Activated CD8-positive, alpha-beta T cell treated with anti-CD3 and anti-CD28 coated beads for 36 hours (primary cell): ENCODE measurements around the gene KCND1. TPM values are rescaled to one million over a fixed set of nuclear protein-coding genes. Genes with fewer than 3 reads are reported as not detected.

Experiments used
- ATAC-seq: fragments of 200-7000 bp; cut with Tn5 transposase; one replicate; pipeline ENCODE4 v1.10.0; 2021; ENCODE audit warnings: mild to moderate bottlenecking, moderate library complexity
- CTCF ChIA-PET: fragments of 350-600 bp; sonication (Branson Sonifier 250); formaldehyde crosslinking; loops from one replicate; lab custom pipeline; 2021; ENCODE audit warnings: antibody characterized with exemption; lab: Charles Lee
- POLR2A ChIA-PET: fragments of 350-600 bp; sonication (Branson Sonifier 250); formaldehyde crosslinking; loops from one replicate; lab custom pipeline; 2021; ENCODE audit warnings: antibody characterized with exemption; lab: Charles Lee
- DNase-seq: peaks from one replicate; pipeline ENCODE4 v3.0.0-alpha.2; 2020
- H3K27ac Mint-ChIP-seq: one replicate; pipeline ENCODE4 v1.8.0; 2021; ENCODE audit warnings: mild to moderate bottlenecking, mixed read lengths
- H3K27me3 Mint-ChIP-seq: one replicate; pipeline ENCODE4 v1.8.0; 2021; ENCODE audit warnings: mixed read lengths
- H3K36me3 Mint-ChIP-seq: one replicate; pipeline ENCODE4 v1.8.0; 2021; ENCODE audit warnings: low read depth, mixed read lengths
- H3K4me1 Mint-ChIP-seq: one replicate; pipeline ENCODE4 v1.8.0; 2021; ENCODE audit warnings: low read depth, mixed read lengths
- H3K4me3 Mint-ChIP-seq: one replicate; pipeline ENCODE4 v1.8.0; 2021; ENCODE audit warnings: mild to moderate bottlenecking, moderate library complexity, mixed read lengths
- H3K9me3 Mint-ChIP-seq: one replicate; pipeline ENCODE4 v1.8.0; 2021; ENCODE audit warnings: mixed read lengths
- intact Hi-C: fragments of 100-400 bp; cut with micrococcal nuclease; formaldehyde crosslinking; loops from one replicate; pipeline ENCODE4 v1.10.0; 2022
- total RNA-seq, 2 experiments: library from RNA; stranded (reverse); gene quantifications; one replicate each; pipeline ENCODE4 v1.2.3, GENCODE V29; 2021
- TF ChIP-seq, protein P1 (sequence below): fragments of 200-600 bp; IDR thresholded peaks from one replicate; pipeline ENCODE4 v1.8.0; 2022; ENCODE audit warnings: antibody characterized with exemption, mild to moderate bottlenecking

Gene KCND1
- total RNA-seq, 2 experiments from 2014 or later, result 2.5 to 2.6 TPM

DNA sequence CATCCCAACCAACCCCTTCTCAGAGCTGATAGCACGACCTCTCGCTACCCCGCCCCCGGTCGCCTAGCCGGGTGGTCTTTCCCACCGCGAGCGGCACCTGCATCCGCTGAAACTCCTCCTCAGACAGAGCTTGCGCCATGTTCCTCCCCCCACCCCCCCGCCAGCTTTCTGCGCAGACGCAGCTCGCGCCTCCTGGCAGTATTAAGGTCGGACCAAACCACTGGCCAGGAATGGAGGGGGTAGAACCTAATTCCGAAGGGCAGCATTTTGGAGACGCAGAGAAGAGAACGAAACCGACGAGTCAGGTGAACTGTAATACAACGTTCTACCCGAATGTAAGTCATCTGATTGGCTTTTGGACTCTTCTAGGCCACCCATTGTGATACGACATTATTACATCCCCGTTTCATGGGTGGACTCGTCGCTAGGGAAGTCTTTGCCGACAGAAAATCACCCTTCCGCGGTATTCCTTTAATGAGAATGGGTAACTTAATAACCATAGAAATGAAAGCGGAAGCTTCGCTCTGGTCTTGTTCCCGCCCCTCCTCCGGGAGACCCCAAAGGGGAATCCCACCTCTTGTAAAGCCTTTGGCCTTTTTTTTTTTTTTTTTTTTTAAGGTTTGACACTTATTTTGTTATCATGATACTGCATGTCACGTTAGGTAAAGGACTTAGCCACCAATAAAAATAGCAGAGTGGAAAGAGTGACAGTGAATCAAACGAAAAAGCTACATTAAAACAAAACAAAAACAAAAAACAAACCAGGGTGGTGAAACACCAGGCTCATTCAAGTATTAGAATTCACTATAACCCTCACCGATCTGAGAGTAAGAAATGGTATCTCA lies 30.7 kb upstream of the KCND1 start, which contains the start of gene GRIPAP1:
Gene GRIPAP1, minus strand, starts transcription at position 174 of the 845 bp plus-strand sequence. Its CDS starts 35 bp downstream, at position 139.
- H3K27ac Mint-ChIP-seq, result peak within 1 kb of the TSS; percentile 99
- CTCF ChIA-PET, result interaction anchor here (0.9 kb wide), 1 partner anchor 56 kb away, joined by 4 read pairs; no protein-coding TSS in a partner anchor
- ATAC-seq, result peak; percentile 83
- H3K36me3 Mint-ChIP-seq, result peaks cover 31% of the 10 kb centered on the region
- peak; percentile 84 for DNase-seq
- intact Hi-C loops, result loop anchor here (10.0 kb wide), 1 partner anchor 48 kb away; the partner anchor contains the start of gene OTUD5
- POLR2A ChIA-PET, result interaction anchor here (0.7 to 1.5 kb wide), 7 partner anchors 10 to 185 kb away, joined by 3 to 5 read pairs (median 3); partner anchors contain the start of gene SLC35A2
- H3K9me3 Mint-ChIP-seq, result no peaks in the 10 kb centered on the region
- TF ChIP-seq, protein P1, sequence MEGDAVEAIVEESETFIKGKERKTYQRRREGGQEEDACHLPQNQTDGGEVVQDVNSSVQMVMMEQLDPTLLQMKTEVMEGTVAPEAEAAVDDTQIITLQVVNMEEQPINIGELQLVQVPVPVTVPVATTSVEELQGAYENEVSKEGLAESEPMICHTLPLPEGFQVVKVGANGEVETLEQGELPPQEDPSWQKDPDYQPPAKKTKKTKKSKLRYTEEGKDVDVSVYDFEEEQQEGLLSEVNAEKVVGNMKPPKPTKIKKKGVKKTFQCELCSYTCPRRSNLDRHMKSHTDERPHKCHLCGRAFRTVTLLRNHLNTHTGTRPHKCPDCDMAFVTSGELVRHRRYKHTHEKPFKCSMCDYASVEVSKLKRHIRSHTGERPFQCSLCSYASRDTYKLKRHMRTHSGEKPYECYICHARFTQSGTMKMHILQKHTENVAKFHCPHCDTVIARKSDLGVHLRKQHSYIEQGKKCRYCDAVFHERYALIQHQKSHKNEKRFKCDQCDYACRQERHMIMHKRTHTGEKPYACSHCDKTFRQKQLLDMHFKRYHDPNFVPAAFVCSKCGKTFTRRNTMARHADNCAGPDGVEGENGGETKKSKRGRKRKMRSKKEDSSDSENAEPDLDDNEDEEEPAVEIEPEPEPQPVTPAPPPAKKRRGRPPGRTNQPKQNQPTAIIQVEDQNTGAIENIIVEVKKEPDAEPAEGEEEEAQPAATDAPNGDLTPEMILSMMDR, result no peak
- H3K27me3 Mint-ChIP-seq, result no peaks in the 10 kb centered on the region
- peaks cover 33% of the 10 kb centered on the region for H3K4me1 Mint-ChIP-seq
- H3K4me3 Mint-ChIP-seq, result peak within 1 kb of the TSS; percentile 100

DNA sequence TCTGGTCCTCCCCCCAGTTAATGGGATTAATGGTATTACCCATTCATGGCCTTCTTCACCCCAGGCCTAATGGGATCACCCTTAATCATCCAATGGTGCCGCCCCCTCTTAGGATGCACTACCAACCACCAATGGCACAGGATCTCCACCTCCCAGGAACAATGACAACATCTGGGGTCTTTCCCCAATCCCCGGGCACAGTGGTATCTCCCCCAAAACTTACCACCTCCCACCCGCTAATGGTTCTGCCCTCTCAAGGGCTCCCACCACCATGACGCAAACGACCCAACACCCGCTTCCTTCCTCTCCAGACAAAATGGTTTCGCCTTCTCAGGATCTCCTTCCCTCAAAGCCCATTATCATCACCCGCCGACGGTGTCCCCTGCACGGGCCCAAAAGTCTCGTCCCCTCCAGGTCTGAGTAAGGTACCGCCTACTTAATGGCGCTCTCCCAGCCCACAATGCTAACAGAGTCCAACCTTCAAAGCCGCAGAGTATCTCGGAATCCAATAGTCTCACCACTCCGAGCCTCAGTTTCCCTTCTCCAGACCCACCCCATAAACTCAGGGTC lies 30.0 kb upstream of the KCND1 start:
- POLR2A ChIA-PET, result interaction anchor here (1.0 to 1.5 kb wide), 5 partner anchors 10 to 90 kb away, joined by 3 to 5 read pairs (median 3); partner anchors contain the start of gene SLC35A2
- CTCF ChIA-PET, result interaction anchor here (0.9 kb wide), 1 partner anchor 55 kb away, joined by 4 read pairs; no protein-coding TSS in a partner anchor
- Mint-ChIP-seq H3K27me3 (no peaks in the 10 kb centered on the region), H3K4me3 (peak overlapping the region; percentile 100), H3K9me3 (no peaks in the 10 kb centered on the region), H3K4me1 (peaks cover 39% of the 10 kb centered on the region), H3K27ac (peak overlapping the region; percentile 99), H3K36me3 (peaks cover 38% of the 10 kb centered on the region)
- DNase-seq (peak; percentile 76), ATAC-seq (peak; percentile 60)
- TF ChIP-seq, protein P1, result no peak
- intact Hi-C loops, result loop anchor here (10.0 kb wide), 1 partner anchor 47 kb away; the partner anchor contains the start of gene OTUD5

DNA sequence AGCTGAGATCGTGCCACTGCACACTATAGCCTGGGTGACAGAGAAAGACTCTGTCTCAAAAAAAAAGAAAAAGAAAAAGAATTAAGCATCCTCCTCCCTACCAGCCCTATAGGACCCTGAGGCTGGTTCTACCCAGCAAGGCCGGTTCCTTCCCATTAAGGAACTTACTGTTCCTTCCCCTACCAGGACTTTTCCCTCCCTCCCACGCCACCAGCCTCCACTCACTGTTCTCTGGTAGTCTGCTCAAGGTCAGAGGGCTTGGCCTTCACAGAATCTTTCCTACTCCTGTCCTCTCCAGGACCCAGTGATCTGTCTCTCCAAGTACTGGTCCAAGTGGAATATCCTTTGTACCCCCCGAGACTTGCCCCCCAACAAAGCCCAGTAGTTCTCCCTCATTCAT lies 29.0 kb upstream of the KCND1 start:
- intact Hi-C loops, result loop anchor here (10.0 kb wide), 1 partner anchor 46 kb away; the partner anchor contains the start of gene OTUD5
- ChIA-PET CTCF (no interaction called here), POLR2A (interaction anchor here (0.6 to 0.7 kb wide), 2 partner anchors 45 to 63 kb away, joined by 3 read pairs; no protein-coding TSS in a partner anchor)
- H3K4me1 Mint-ChIP-seq, result peaks cover 39% of the 10 kb centered on the region
- peak overlapping the region; percentile 100 for H3K4me3 Mint-ChIP-seq
- H3K9me3 Mint-ChIP-seq, result no peaks in the 10 kb centered on the region
- peak overlapping the region; percentile 99 for H3K27ac Mint-ChIP-seq
- TF ChIP-seq, protein P1, result no peak
- peaks cover 40% of the 10 kb centered on the region for H3K36me3 Mint-ChIP-seq
- no peak for DNase-seq
- no peak for ATAC-seq
- H3K27me3 Mint-ChIP-seq, result no peaks in the 10 kb centered on the region

DNA sequence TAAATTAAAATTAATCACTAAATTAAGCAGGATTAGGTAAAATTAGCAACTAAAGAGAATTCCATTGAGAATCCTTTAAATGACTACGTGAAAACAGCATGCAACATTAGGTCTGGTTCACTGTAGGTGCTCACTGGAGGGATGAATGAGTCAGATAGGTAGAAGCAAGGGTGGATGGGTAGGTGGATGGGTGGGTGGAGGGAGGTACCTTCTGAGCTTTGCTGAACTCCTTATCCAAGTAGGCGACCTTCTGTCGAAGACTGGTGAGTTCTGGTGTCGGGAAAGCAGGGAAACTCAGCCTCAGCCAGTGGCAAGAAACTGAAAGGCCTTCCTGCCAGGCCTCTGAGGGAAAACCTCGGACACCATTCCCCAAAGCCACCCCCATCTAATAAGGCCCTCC lies 27.4 kb upstream of the KCND1 start:
- DNase-seq, result peak; percentile 14
- no peaks in the 10 kb centered on the region for H3K27me3 Mint-ChIP-seq
- peaks cover 43% of the 10 kb centered on the region for H3K4me1 Mint-ChIP-seq
- CTCF ChIA-PET, result no interaction called here
- ATAC-seq, result no peak
- H3K9me3 Mint-ChIP-seq, result no peaks in the 10 kb centered on the region
- no peak overlapping the region for H3K27ac Mint-ChIP-seq
- peaks cover 46% of the 10 kb centered on the region for H3K36me3 Mint-ChIP-seq
- TF ChIP-seq, protein P1, result no peak
- intact Hi-C loops, result no loop called here
- POLR2A ChIA-PET, result no interaction called here
- H3K4me3 Mint-ChIP-seq, result no peak overlapping the region
